ENCODE results near the gene PPP1CC.
"Not testable (repeated sequence)": the region's sequence is repeated elsewhere in the genome, so short reads cannot be mapped to it uniquely, and the experiment has no call there.

The PPP1CC gene

GRCh38 chr12:110766311-110767154 lies 23.8 kb upstream of the PPP1CC start:
- no peak for DNase-seq
- TF ChIP-seq POLR2A (IDR thresholded peaks at IDR 0.05; ENCODE audit: low read length) (no peak), GATA1 (IDR thresholded peaks at IDR 0.05; ENCODE audit: low read depth, low read length) (no peak)

- DNase-seq, result not testable (repeated sequence)
Observed at GRCh38 chr12:110765572-110765971, 22.9 kb upstream of the PPP1CC start.

GRCh38 chr12:110765111-110765510 lies 22.4 kb upstream of the PPP1CC start:
- DNase-seq, result no peak
- TF ChIP-seq GATA1 (IDR thresholded peaks at IDR 0.05; ENCODE audit: low read depth, low read length) (no peak), POLR2A (IDR thresholded peaks at IDR 0.05; ENCODE audit: low read length) (no peak)

GRCh38 chr12:110763583-110763982 lies 20.9 kb upstream of the PPP1CC start:
- TF ChIP-seq GATA1 (IDR thresholded peaks at IDR 0.05; ENCODE audit: low read depth, low read length) (no peak), POLR2A (IDR thresholded peaks at IDR 0.05; ENCODE audit: low read length) (no peak)
- no peak for DNase-seq

- TF ChIP-seq POLR2A (IDR thresholded peaks at IDR 0.05; ENCODE audit: low read length), result no peak
- no peak for TF ChIP-seq GATA1 (IDR thresholded peaks at IDR 0.05; ENCODE audit: low read depth, low read length)
- DNase-seq, result no peak
Observed at GRCh38 chr12:110762891-110763290, 20.2 kb upstream of the PPP1CC start.

- peak in 1 of 2 experiments; percentile 40 for DNase-seq
- TF ChIP-seq POLR2A (IDR thresholded peaks at IDR 0.05; ENCODE audit: low read length) (no peak), GATA1 (IDR thresholded peaks at IDR 0.05; ENCODE audit: low read depth, low read length) (no peak)
Observed at GRCh38 chr12:110760204-110760609, 17.5 kb upstream of the PPP1CC start.

GRCh38 chr12:110758922-110759321 lies 16.2 kb upstream of the PPP1CC start:
- no peak for DNase-seq
- TF ChIP-seq GATA1 (IDR thresholded peaks at IDR 0.05; ENCODE audit: low read depth, low read length) (no peak), POLR2A (IDR thresholded peaks at IDR 0.05; ENCODE audit: low read length) (no peak)

- no peak for DNase-seq
- TF ChIP-seq POLR2A (IDR thresholded peaks at IDR 0.05; ENCODE audit: low read length) (no peak), GATA1 (IDR thresholded peaks at IDR 0.05; ENCODE audit: low read depth, low read length) (no peak)
Observed at GRCh38 chr12:110756611-110757010, 13.9 kb upstream of the PPP1CC start.

GRCh38 chr12:110754101-110754793 lies 11.6 kb upstream of the PPP1CC start:
- no peak for TF ChIP-seq GATA1 (IDR thresholded peaks at IDR 0.05; ENCODE audit: low read depth, low read length)
- no peak for DNase-seq

- no peak for DNase-seq
- no peak for TF ChIP-seq POLR2A (IDR thresholded peaks at IDR 0.05; ENCODE audit: low read length)
- TF ChIP-seq GATA1 (IDR thresholded peaks at IDR 0.05; ENCODE audit: low read depth, low read length), result no peak
Observed at GRCh38 chr12:110750784-110751461, 8.2 kb upstream of the PPP1CC start.

- TF ChIP-seq GATA1 (IDR thresholded peaks at IDR 0.05; ENCODE audit: low read depth, low read length), result no peak
- no peak for DNase-seq
Observed at GRCh38 chr12:110746550-110746949, 3.9 kb upstream of the PPP1CC start.

- TF ChIP-seq GATA1 (IDR thresholded peaks at IDR 0.05; ENCODE audit: low read depth, low read length) (no peak), POLR2A (IDR thresholded peaks at IDR 0.05; ENCODE audit: low read length) (no peak)
- DNase-seq, result no peak
Observed at GRCh38 chr12:110745542-110746284, 3.0 kb upstream of the PPP1CC start.

GRCh38 chr12:110744601-110745264 lies 2.0 kb upstream of the PPP1CC start:
- DNase-seq, result no peak
- TF ChIP-seq POLR2A (IDR thresholded peaks at IDR 0.05; ENCODE audit: low read length) (no peak), GATA1 (IDR thresholded peaks at IDR 0.05; ENCODE audit: low read depth, low read length) (no peak)
